ENCODE measurements around the gene OXCT1. TPM values are rescaled to one million over a fixed set of nuclear protein-coding genes. Genes with fewer than 3 reads are reported as not detected.

OXCT1 gene
- total and polyA plus RNA-seq, 2 of the 8 experiments (the other 6 are each of a cell fraction or from before 2014, with no cell fraction given) = 10.1 to 28.2 TPM

DNA sequence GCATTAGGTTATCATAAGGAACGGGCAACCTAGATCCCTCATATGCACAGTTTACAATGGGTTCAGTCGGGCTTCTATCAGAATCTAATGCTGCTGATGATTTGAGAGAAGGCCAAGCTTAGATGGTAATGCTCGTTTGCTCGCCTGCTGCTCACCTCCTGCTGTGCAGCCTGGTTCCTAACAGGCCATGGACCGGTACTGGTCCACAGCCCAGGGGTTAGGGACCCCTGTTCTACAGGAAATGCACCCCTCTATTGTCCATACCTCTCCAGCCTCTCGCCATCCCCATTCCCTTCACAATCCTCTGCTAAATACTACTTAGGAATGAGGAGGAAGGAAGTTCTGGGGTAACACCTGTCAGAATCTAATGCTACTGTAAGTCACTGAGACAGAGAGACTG is 75.1 kb downstream of the OXCT1 start:
- ChIA-PET CTCF (ENCODE audit: partially characterized antibody) (interaction anchor here (0.5 to 1.3 kb wide), 2 partner anchors 9 to 212 kb away, joined by 4 read pairs; no protein-coding TSS in a partner anchor), POLR2A (ENCODE audit: partially characterized antibody) (no interaction called here)
- Histone ChIP-seq H4K20me1 (replicated peaks in 1 of 2; ENCODE audit: control insufficient read depth in 1 of 2, insufficient read depth in 2 of 2, low read length in 2 of 2) (no peaks in the 10 kb centered on the region), H3K79me1 (ENCODE audit: low read depth, low read length) (no peaks in the 10 kb centered on the region), H4K8ac (ENCODE audit: extremely low read depth, insufficient read depth, low read length) (no peak overlapping the region), H3K27me3 (replicated peaks in 1 of 4; ENCODE audit: control insufficient read depth in 3 of 4, extremely low read depth in 1 of 4, insufficient read depth in 3 of 4, low read length in 3 of 4) (no peaks in the 10 kb centered on the region), H3K4me1 (replicated peaks in 1 of 4; ENCODE audit: control insufficient read depth in 3 of 4, insufficient read depth in 4 of 4, low read length in 3 of 4) (peaks cover 0 to 3% (median 0%) of the 10 kb centered on the region in 4 experiments; a peak in 1 of 7 replicates), H3K23me2 (ENCODE audit: low read depth, low read length) (no peaks in the 10 kb centered on the region), H2BK120ac (replicated peaks; ENCODE audit: low read depth, low read length) (no peak overlapping the region), H3K56ac (replicated peaks; ENCODE audit: insufficient read length, low read depth, low read length) (no peak overlapping the region), H3K79me2 (ENCODE audit: control insufficient read depth in 1 of 2, insufficient read depth in 2 of 2, low read length in 2 of 2) (no peaks in the 10 kb centered on the region), H3K18ac (ENCODE audit: extremely low read depth, low read length) (no peak overlapping the region), H3K9me3 (ENCODE audit: insufficient read depth in 2 of 2, low read depth in 1 of 2, low read length in 1 of 2) (no peaks in the 10 kb centered on the region), H3K9ac (replicated peaks in 1 of 4; ENCODE audit: extremely low read depth in 1 of 4, low read depth in 3 of 4, low read length in 3 of 4) (no peak overlapping the region), H3K23ac (ENCODE audit: insufficient read length) (no peak overlapping the region), H2AK5ac (ENCODE audit: low read depth, low read length) (no peak overlapping the region), H3K4me3 (ENCODE audit: extremely low read depth in 1 of 4, insufficient read depth in 2 of 4, low read depth in 3 of 4, low read length in 4 of 4) (no peak overlapping the region), H2BK15ac (ENCODE audit: low read length) (no peak overlapping the region), H2AFZ (ENCODE audit: low read length) (no peak overlapping the region), H3K4ac (replicated peaks; ENCODE audit: insufficient read length, low read depth, low read length) (no peak overlapping the region), H3K27ac (ENCODE audit: low read depth, low read length) (no peak overlapping the region), H2BK12ac (ENCODE audit: low read depth, low read length) (no peak overlapping the region), H2BK5ac (ENCODE audit: low read depth, low read length) (no peak overlapping the region), H2BK20ac (ENCODE audit: low read length) (no peak overlapping the region), H3K14ac (ENCODE audit: insufficient read length) (no peak overlapping the region), H3K4me2 (ENCODE audit: insufficient read depth in 1 of 2, low read depth in 2 of 2, low read length in 2 of 2) (no peak overlapping the region), H4K91ac (replicated peaks; ENCODE audit: insufficient read length, low read length) (no peak overlapping the region), H3K36me3 (ENCODE audit: control insufficient read depth in 2 of 4, insufficient read depth in 4 of 4, low read length in 3 of 4) (no peaks in the 10 kb centered on the region; a peak in 2 of 8 replicates), H4K5ac (ENCODE audit: insufficient read length, low read depth, low read length) (no peak overlapping the region)
- DNase-seq (ENCODE audit: low read depth in 1 of 2, low spot score in 2 of 2) (no peak), FAIRE-seq (no peak)
- WGBS, 2 experiments (ENCODE audit: extremely low coverage in 1 of 2, insufficient coverage in 1 of 2, insufficient read length in 1 of 2, insufficient replicate concordance in 2 of 2, low coverage in 1 of 2, low lambda C conversion rate in 2 of 2, missing lambda C conversion rate in 1 of 2) = 71% methylated on average over 6 of the region's 6 CpGs; no CpG with 5 or more reads in 1 of the 2 experiments
- TF ChIP-seq HDAC2 (IDR thresholded peaks at IDR 0.05; ENCODE audit: borderline replicate concordance in 1 of 2, low read depth in 2 of 2, low read length in 2 of 2) (no peak), ATF3 (IDR thresholded peaks at IDR 0.05; ENCODE audit: insufficient read depth, low read depth, low read length) (no peak), POLR2AphosphoS5 (IDR thresholded peaks at IDR 0.05; ENCODE audit: low read depth, low read length) (peak; percentile 72), CHD1 (IDR thresholded peaks at IDR 0.05; ENCODE audit: low read depth, low read length) (no peak)

All from H1 (cell line).